DMS153 treated with DMSO at 0.1 percent for 48 hours (cell line): Measurements from ENCODE around the gene NEURL1.
"Not testable (repeated sequence)": the region's sequence is repeated elsewhere in the genome, so short reads cannot be mapped to it uniquely, and the experiment has no call there.

ENCODE experiments used
- DNase-seq: peaks from one replicate; lab custom pipeline; 2025; ENCODE audit not compliant: unreplicated experiment; lab: John Stamatoyannopoulos, UW

Gene NEURL1

GRCh38 chr10:103620891-103621782 is 127.6 kb downstream of the NEURL1 start:
- DNase-seq: no peak

GRCh38 chr10:103621783-103622125 is 128.2 kb downstream of the NEURL1 start:
- no peak for DNase-seq

GRCh38 chr10:103622286-103622685 is 128.8 kb downstream of the NEURL1 start:
- no peak for DNase-seq

- no peak for DNase-seq
These were observed 129.6 kb downstream of the NEURL1 start for GRCh38 chr10:103622935-103623574.

- DNase-seq: no peak
These were observed 132.7 kb downstream of the NEURL1 start for GRCh38 chr10:103626178-103626577.

GRCh38 chr10:103627111-103627892 is 133.8 kb downstream of the NEURL1 start:
- DNase-seq: no peak

- DNase-seq: no peak
These were observed 134.4 kb downstream of the NEURL1 start for GRCh38 chr10:103627893-103628292.

- no peak for DNase-seq
These were observed 136.1 kb downstream of the NEURL1 start for GRCh38 chr10:103629581-103629980.

- DNase-seq: no peak
These were observed 136.7 kb downstream of the NEURL1 start for GRCh38 chr10:103630156-103630555.

- no peak for DNase-seq
These were observed 138.7 kb downstream of the NEURL1 start for GRCh38 chr10:103632247-103632642.

- DNase-seq: not testable (repeated sequence)
These were observed 139.4 kb downstream of the NEURL1 start for GRCh38 chr10:103632871-103633270.

GRCh38 chr10:103633846-103634245 is 140.3 kb downstream of the NEURL1 start:
- DNase-seq: no peak

- no peak for DNase-seq
These were observed 142.1 kb downstream of the NEURL1 start for GRCh38 chr10:103635580-103635979.

GRCh38 chr10:103636492-103636891 is 143.0 kb downstream of the NEURL1 start:
- no peak for DNase-seq

- no peak for DNase-seq
These were observed 143.5 kb downstream of the NEURL1 start for GRCh38 chr10:103637011-103637410.

GRCh38 chr10:103637927-103638557 is 144.5 kb downstream of the NEURL1 start:
- DNase-seq: no peak

GRCh38 chr10:103638948-103639347 is 145.4 kb downstream of the NEURL1 start:
- no peak for DNase-seq

- no peak for DNase-seq
These were observed 147.1 kb downstream of the NEURL1 start for GRCh38 chr10:103640436-103641181.

GRCh38 chr10:103641326-103641725 is 147.8 kb downstream of the NEURL1 start:
- DNase-seq: no peak
